Measurements from ENCODE around the gene JPH4. TPM values are rescaled to one million over a fixed set of nuclear protein-coding genes. Genes with fewer than 3 reads are reported as not detected.
"Not testable (repeated sequence)": the region's sequence is repeated elsewhere in the genome, so short reads cannot be mapped to it uniquely, and the experiment has no call there.

Gene JPH4
- total and polyA plus RNA-seq, 8 donors, result 0.15 to 1.1 (median 0.47) TPM; not detected in 2

- Histone ChIP-seq H3K27me3 (no peaks in the 10 kb centered on the region), H3K4me1 (peaks cover 45 to 51% (median 48%) of the 10 kb centered on the region in 4 donors), H3K36me3 (no peaks in the 10 kb centered on the region), H3K4me3 (no peak overlapping the region), H3K27ac (peak overlapping the region; percentile 69 to 87 (median 80)), H3K9me3 (no peaks in the 10 kb centered on the region)
- WGBS, 5 donors, result 24 to 46% (median 41%) methylated on average over 2 of the region's 2 CpGs
- TF ChIP-seq CTCF (IDR thresholded peaks at IDR 0.05), result no peak
- TF ChIP-seq POLR2AphosphoS5 (IDR thresholded peaks at IDR 0.05), result no peak
- TF ChIP-seq EP300 (IDR thresholded peaks at IDR 0.05), result no peak
- no peak for TF ChIP-seq POLR2A (IDR thresholded peaks at IDR 0.05)
- intact Hi-C loops (cut with DNase I; ENCODE audit: low total_unique reads), result no loop called here
- DNase-seq, result no peak
These were observed 31.7 kb upstream of the JPH4 start for GRCh38 chr14:23610090-23610814.

DNA sequence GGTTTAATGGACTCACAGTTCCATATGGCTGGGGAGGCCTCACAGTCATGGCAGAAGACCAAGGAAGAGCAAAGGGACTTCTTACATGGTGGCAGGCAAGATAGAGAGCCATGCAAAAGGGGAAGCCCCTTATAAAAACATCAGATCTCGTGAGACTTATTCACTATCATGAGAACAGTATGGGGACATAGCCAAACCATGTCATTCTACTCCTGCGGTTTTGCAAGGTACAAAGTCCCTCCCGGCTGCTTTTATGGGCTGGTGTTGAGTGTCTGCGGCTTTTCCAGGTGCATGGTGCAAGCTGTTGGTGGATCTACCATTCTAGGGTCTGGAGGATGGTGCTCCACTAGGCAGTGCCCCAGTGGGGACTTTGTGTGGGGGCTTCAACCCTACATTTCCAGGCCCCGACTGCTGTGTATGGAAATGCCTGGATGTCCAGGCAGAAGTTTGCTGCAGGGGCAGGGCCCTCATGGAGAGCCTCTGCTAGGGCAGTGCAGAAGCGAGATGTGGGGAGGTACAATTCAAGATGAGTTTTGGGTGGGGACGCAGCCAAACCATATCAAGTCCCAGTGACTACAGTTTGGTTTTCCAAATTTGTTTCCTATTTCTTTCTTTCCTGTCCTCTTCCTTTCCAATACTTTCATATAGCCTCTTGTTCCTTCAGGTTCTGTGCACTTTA, 31.0 kb upstream of the JPH4 start:
- intact Hi-C loops (cut with DNase I; ENCODE audit: low total_unique reads); H3K4me3 ChIP-seq; H3K9me3 ChIP-seq; H3K27me3 ChIP-seq; H3K36me3 ChIP-seq: not testable (repeated sequence)
- WGBS, 5 donors, result 35 to 51% (median 38%) methylated on average over 6 to 7 of the region's 7 CpGs
- DNase-seq, result peak in 1 of 2 donors; percentile 54
- Histone ChIP-seq H3K27ac (peak overlapping the region; percentile 69 to 87 (median 71)), H3K4me1 (peaks cover 40 to 47% (median 45%) of the 10 kb centered on the region in 4 donors)
- peak in 1 of 3 donors; percentile 23 for TF ChIP-seq POLR2AphosphoS5 (IDR thresholded peaks at IDR 0.05)

DNA sequence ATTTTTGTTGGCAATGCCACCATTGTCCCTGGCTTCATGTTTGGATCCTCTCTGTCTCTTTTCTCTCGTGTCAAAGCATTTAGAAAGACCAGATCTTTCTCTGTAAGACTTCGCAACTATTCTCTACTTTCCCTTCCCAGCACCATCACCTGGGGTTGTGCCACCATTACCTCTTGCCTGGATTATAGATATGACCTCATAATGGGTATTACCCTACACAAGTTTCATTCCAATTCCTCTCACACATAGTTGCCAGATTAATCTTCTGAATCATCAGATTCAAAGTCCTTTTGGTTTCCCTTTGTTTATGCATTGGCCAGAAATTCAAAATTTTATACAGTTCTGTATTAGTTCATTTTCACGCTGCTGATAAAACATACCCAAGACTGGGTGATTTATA, 30.4 kb upstream of the JPH4 start:
- WGBS, 5 donors, result 75 to 93% (median 87%) methylated on average over 3 of the region's 3 CpGs
- Histone ChIP-seq H3K27ac (peak overlapping the region in 2 of 5 donors; percentile 85 to 87), H3K36me3 (no peaks in the 10 kb centered on the region), H3K9me3 (no peaks in the 10 kb centered on the region), H3K4me1 (peaks cover 37 to 43% (median 40%) of the 10 kb centered on the region in 4 donors), H3K27me3 (no peaks in the 10 kb centered on the region), H3K4me3 (no peak overlapping the region)
- DNase-seq, result no peak
- TF ChIP-seq CTCF (IDR thresholded peaks at IDR 0.05) (no peak), POLR2A (IDR thresholded peaks at IDR 0.05) (no peak), POLR2AphosphoS5 (IDR thresholded peaks at IDR 0.05) (no peak), EP300 (IDR thresholded peaks at IDR 0.05) (no peak)
- intact Hi-C loops (cut with DNase I; ENCODE audit: low total_unique reads), result no loop called here

DNA sequence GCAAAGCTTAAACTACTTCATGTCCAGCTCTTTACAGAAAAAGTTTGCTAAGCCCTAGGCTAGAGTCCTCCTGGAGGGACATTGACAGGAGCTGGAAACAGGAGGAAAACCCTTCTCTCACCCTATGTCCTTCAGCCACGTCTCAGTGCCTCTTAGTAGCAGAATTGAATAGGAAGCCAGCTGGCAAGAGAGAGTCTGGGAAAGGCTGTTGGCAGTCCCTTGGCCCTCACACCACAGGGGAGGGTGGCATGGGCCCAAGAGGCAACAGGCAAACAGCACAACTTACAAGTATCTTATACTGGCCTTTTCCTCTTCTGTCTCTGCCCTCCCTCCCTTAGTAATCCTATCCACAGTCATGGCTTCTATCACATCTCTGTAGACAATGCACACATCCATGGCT, 29.9 kb upstream of the JPH4 start:
- H3K27me3 ChIP-seq, result no peaks in the 10 kb centered on the region
- H3K4me3 ChIP-seq, result no peak overlapping the region
- peaks cover 35 to 43% (median 39%) of the 10 kb centered on the region in 4 donors for H3K4me1 ChIP-seq
- DNase-seq, result peak in 1 of 2 donors; percentile 81
- H3K9me3 ChIP-seq, result no peaks in the 10 kb centered on the region
- WGBS, 5 donors, result 16 to 32% (median 26%) methylated on average over 1 of the region's 1 CpG
- intact Hi-C loops (cut with DNase I; ENCODE audit: low total_unique reads), result no loop called here
- no peaks in the 10 kb centered on the region for H3K36me3 ChIP-seq
- H3K27ac ChIP-seq, result peak overlapping the region in 3 of 5 donors; percentile 9 to 87 (median 28)
- no peak for TF ChIP-seq EP300 (IDR thresholded peaks at IDR 0.05)
- TF ChIP-seq CTCF (IDR thresholded peaks at IDR 0.05), result no peak
- TF ChIP-seq POLR2AphosphoS5 (IDR thresholded peaks at IDR 0.05), result no peak
- no peak for TF ChIP-seq POLR2A (IDR thresholded peaks at IDR 0.05)

Data from stomach (tissue), 9 donors.